Keratinocyte (primary cell): Measurements from ENCODE around the gene ATP1A3.

Experiments
- CTCF ChIP-seq, 3 experiments: IDR thresholded peaks in 1 of 3; conservative IDR thresholded peaks in 1 of 3; optimal IDR thresholded peaks in 1 of 3; 2 replicates in 2 of 3; 3 replicates in 1 of 3; pipeline versions ENCODE3 to v1.5.1; 2011; ENCODE audit warnings: low read length in 3 of 3, mild to moderate bottlenecking in 3 of 3, moderate library complexity in 2 of 3, control low read depth in 1 of 3, inconsistent platforms in 1 of 3; ENCODE audit not compliant: insufficient read depth in 2 of 3; ENCODE audit errors: extremely low read depth in 1 of 3
- EZH2 ChIP-seq: IDR thresholded peaks from one replicate; pipeline ENCODE4 v1.6.1; 2012; ENCODE audit warnings: inconsistent platforms, mild to moderate bottlenecking, low read length, moderate library complexity

GRCh38 chr19:41921577-41922576, 72.2 kb downstream of the ATP1A3 start:
- TF ChIP-seq CTCF (optimal IDR thresholded peaks at IDR 0.05 in 1 of 3, IDR thresholded peaks at IDR 0.05 in 1 of 3, conservative IDR thresholded peaks at IDR 0.05 in 1 of 3; ENCODE audit: extremely low read depth in 1 of 3, insufficient read depth in 2 of 3, low read length in 3 of 3) (no peak), EZH2 (peak; percentile 7)
